Activated T-cell treated with anti-CD3 and anti-CD28 coated beads, Interleukin-2, amount 50 U/mL, for 24 hours (primary cell): ENCODE data around the gene RHBDD1.

Experiments used
- DNase-seq: peaks from one replicate; pipeline ENCODE4 v3.0.0-alpha.2; 2020
- H3K27ac Mint-ChIP-seq: 2 replicates; pipeline ENCODE4 v1.8.0; 2020; ENCODE audit warnings: mild to moderate bottlenecking, mixed read lengths
- H3K27me3 Mint-ChIP-seq: 2 replicates; pipeline ENCODE4 v1.8.0; 2020; ENCODE audit warnings: mixed read lengths
- H3K36me3 Mint-ChIP-seq: 2 replicates; pipeline ENCODE4 v1.8.0; 2020; ENCODE audit warnings: low read depth, mixed read lengths
- H3K4me1 Mint-ChIP-seq: 2 replicates; pipeline ENCODE4 v1.8.0; 2020; ENCODE audit warnings: low read depth, mixed read lengths
- H3K4me3 Mint-ChIP-seq: 2 replicates; pipeline ENCODE4 v1.8.0; 2020; ENCODE audit warnings: mild to moderate bottlenecking, moderate library complexity, mixed read lengths
- H3K9me3 Mint-ChIP-seq: 2 replicates; pipeline ENCODE4 v1.8.0; 2020; ENCODE audit warnings: mixed read lengths

The RHBDD1 gene

GRCh38 chr2:226847090-226847489 is 11.2 kb downstream of the RHBDD1 start:
- Mint-ChIP-seq H3K36me3 (peaks cover 62% of the 10 kb centered on the region), H3K4me1 (peaks cover 49% of the 10 kb centered on the region), H3K9me3 (no peaks in the 10 kb centered on the region), H3K27me3 (no peaks in the 10 kb centered on the region), H3K27ac (no peak overlapping the region), H3K4me3 (no peak overlapping the region)
- no peak for DNase-seq

DNA sequence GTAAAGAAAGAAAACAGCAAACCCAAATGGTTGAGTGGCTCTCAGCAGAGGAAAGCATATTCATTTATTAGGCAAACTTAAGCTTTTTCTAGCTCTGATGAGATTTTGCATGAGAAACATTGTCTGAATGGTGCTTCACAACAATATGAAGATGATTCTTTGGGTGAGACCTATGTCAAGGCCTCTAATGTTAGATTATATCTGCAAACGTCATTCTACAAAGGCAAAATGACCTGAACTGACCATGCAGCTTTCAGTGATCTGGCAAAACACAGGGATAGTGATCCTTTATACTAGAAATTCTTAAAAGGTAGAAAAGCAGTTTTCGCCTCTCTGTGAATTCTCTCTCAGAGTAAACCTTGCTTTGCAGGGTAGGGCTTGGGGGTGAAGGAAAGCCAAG is 11.7 kb downstream of the RHBDD1 start:
- no peak for DNase-seq
- Mint-ChIP-seq H3K36me3 (peaks cover 61% of the 10 kb centered on the region), H3K9me3 (no peaks in the 10 kb centered on the region), H3K4me1 (peaks cover 45% of the 10 kb centered on the region), H3K4me3 (no peak overlapping the region), H3K27me3 (no peaks in the 10 kb centered on the region), H3K27ac (no peak overlapping the region)

DNA sequence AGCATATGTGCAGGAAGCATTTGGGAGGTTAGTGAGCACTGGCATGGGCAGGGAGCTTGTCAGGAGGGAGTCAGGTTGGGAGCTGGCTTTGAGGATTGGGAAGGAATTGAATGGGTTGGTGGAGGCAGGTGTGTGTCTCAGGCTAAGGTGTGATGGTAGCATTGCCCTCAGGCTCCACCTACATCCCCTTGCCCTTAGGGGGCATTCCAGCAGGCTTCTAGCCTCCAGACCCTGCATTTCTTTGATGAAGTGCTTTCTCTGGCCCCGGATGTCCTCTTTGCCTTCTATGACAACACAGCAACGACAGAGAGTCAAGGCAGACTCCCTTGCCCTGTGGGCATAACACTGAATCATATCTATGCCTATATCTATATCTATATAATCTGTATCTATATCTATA is 13.5 kb downstream of the RHBDD1 start:
- H3K9me3 Mint-ChIP-seq: no peaks in the 10 kb centered on the region
- DNase-seq: no peak
- H3K36me3 Mint-ChIP-seq: peaks cover 49% of the 10 kb centered on the region
- H3K27me3 Mint-ChIP-seq: no peaks in the 10 kb centered on the region
- H3K4me1 Mint-ChIP-seq: peaks cover 31% of the 10 kb centered on the region
- no peak overlapping the region for H3K4me3 Mint-ChIP-seq
- no peak overlapping the region for H3K27ac Mint-ChIP-seq

DNA sequence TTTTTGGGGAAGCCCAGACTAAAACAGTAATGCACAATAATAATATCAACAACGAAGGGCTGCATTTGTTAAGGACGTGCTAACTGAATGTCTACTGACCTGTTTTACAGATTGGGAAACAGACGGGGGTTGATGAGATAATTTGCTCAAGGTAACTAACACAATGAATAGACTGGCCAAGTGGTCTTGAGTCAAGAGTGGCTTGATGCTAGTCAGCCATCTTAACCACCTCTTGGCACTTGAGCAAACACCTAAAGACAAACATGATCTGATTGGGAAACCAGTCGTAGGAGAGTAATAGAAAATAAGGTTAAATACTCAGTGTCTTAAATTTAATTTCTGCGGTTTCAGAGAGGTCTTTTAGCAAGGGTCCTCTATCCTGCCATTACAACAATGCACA is 14.2 kb downstream of the RHBDD1 start:
- no peaks in the 10 kb centered on the region for H3K27me3 Mint-ChIP-seq
- H3K27ac Mint-ChIP-seq: no peak overlapping the region
- H3K4me1 Mint-ChIP-seq: peaks cover 29% of the 10 kb centered on the region
- no peaks in the 10 kb centered on the region for H3K9me3 Mint-ChIP-seq
- H3K4me3 Mint-ChIP-seq: no peak overlapping the region
- DNase-seq: no peak
- peaks cover 50% of the 10 kb centered on the region for H3K36me3 Mint-ChIP-seq

- no peak for DNase-seq
- H3K4me1 Mint-ChIP-seq: peaks cover 30% of the 10 kb centered on the region
- no peak overlapping the region for H3K27ac Mint-ChIP-seq
- no peak overlapping the region for H3K4me3 Mint-ChIP-seq
- H3K27me3 Mint-ChIP-seq: no peaks in the 10 kb centered on the region
- peaks cover 27% of the 10 kb centered on the region for H3K36me3 Mint-ChIP-seq
- no peaks in the 10 kb centered on the region for H3K9me3 Mint-ChIP-seq
Observed at GRCh38 chr2:226855787-226856186, 19.9 kb downstream of the RHBDD1 start.

DNA sequence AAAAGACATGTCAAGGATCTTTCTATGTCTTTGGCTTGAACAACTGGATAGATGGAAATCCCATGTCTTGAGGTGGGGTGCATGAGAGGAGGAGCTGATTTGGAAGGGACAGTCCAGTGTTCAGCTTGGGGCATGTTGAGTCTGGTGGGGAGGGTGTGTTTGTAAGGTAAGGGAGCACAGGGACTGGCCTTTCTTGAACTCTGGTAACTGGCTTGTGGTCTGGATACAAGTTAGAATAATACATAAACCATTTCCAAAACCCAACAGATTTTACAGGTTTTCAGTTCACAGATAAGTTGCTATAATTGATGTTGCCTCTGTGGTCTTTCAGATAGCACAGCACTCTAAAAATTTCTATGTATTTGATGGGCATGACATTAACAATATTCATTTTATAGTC is 24.2 kb downstream of the RHBDD1 start:
- Mint-ChIP-seq H3K9me3 (no peaks in the 10 kb centered on the region), H3K4me1 (peaks cover 35% of the 10 kb centered on the region), H3K27ac (no peak overlapping the region), H3K36me3 (peaks cover 22% of the 10 kb centered on the region), H3K4me3 (no peak overlapping the region), H3K27me3 (no peaks in the 10 kb centered on the region)
- no peak for DNase-seq

DNA sequence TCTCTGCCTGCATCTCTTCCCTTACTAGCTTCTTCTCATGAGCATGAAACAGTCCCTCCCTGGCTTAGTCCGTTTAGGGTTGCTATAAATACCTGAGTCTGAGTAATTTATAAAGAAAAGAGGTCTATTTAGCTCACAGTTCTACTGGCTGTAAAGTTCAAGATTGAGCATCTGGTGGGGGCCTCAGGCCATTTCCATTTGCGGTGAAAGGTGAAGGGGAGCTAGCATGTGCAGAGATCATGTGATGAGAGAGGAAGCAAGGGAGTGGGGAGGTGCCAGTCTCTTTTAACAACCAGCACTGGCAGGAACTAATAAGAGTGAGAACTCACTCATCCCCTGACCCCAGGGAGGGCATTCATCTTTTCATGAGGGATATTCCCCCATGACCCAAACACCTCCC is 26.8 kb downstream of the RHBDD1 start:
- H3K36me3 Mint-ChIP-seq: peaks cover 44% of the 10 kb centered on the region
- peaks cover 33% of the 10 kb centered on the region for H3K4me1 Mint-ChIP-seq
- no peak for DNase-seq
- H3K9me3 Mint-ChIP-seq: no peaks in the 10 kb centered on the region
- no peak overlapping the region for H3K4me3 Mint-ChIP-seq
- H3K27me3 Mint-ChIP-seq: no peaks in the 10 kb centered on the region
- H3K27ac Mint-ChIP-seq: no peak overlapping the region

DNA sequence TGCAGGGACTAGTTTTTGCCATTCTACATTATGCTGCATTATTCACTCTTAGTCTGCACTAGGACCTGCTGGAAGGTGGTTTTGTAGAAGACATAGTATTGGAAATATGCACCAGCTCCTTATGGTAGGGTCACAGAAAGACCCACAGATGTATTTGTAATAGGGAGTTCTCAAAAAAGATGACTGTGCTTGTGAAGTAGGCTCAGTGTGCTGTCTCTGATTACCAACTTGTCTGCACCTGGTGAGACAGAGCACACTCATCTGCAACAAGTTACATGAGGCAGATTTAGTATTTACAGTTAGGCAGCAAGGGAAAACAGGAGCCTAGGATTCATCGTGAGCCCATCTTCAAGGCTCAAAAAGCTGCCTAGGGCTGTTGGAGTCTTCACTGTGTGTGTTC is 29.4 kb downstream of the RHBDD1 start:
- no peak overlapping the region for H3K27ac Mint-ChIP-seq
- H3K4me3 Mint-ChIP-seq: no peak overlapping the region
- peaks cover 38% of the 10 kb centered on the region for H3K4me1 Mint-ChIP-seq
- peaks cover 67% of the 10 kb centered on the region for H3K36me3 Mint-ChIP-seq
- H3K27me3 Mint-ChIP-seq: no peaks in the 10 kb centered on the region
- no peaks in the 10 kb centered on the region for H3K9me3 Mint-ChIP-seq
- no peak for DNase-seq

DNA sequence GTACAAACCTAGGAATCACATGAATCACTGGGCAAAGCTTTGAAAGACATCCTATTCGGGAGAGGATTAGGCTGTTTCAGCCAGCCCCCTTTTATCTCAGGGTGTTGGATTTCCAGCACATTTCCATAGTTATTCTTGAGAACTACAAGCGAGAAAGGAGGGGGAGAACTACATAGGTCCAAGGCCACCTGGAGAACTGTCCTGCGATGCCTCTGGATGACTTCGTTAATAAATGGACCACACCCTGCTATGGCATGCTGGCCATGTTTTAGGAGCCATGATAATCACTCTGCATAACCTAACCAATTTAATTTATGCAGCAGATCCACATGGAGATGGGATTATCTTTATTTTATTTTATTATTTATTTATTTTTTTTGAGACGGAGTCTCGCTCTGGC is 29.9 kb downstream of the RHBDD1 start:
- H3K27me3 Mint-ChIP-seq: no peaks in the 10 kb centered on the region
- peaks cover 71% of the 10 kb centered on the region for H3K36me3 Mint-ChIP-seq
- DNase-seq: no peak
- H3K27ac Mint-ChIP-seq: no peak overlapping the region
- H3K4me3 Mint-ChIP-seq: no peak overlapping the region
- H3K4me1 Mint-ChIP-seq: peaks cover 34% of the 10 kb centered on the region
- H3K9me3 Mint-ChIP-seq: no peaks in the 10 kb centered on the region

DNA sequence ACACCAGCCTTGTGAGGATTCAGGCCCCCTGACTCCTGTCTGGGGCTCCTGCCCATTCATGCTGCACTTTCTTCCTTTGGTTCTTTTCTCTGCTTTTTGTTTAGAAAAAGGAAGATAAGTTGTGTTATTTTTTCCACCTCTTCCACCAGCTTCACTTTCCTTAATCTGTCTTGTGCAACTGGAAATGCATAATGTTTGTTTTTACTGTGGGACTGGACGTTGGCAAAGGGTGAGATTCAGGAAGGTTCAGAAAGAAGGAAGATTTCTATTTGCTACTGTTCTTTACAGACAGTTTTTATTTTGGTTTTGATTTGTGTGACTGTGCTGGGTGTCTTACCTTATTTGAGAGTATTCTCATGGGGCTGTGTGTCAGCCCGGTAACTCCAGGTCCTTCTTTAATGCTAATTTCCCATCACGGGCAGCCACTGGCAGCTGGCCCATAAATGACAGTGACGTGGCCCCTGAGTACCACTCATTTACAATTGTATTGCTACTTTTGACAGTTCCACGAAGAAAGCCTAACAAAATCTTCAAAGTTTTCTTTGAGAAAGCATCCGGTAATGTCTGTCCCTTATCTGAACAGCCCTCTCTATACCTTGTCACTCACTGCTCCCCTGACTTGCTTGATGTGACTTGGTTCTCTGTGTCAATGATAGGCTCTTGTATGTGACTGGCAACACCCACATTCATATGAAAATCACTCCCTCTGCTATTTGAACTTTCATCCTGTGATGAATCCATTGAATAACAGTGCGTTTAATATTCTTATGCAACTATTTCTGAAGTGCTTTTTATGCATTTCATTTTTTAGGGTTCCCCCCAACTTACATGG is 32.7 kb downstream of the RHBDD1 start:
- H3K27ac Mint-ChIP-seq: no peak overlapping the region
- no peak for DNase-seq
- H3K4me3 Mint-ChIP-seq: no peak overlapping the region
- peaks cover 35% of the 10 kb centered on the region for H3K4me1 Mint-ChIP-seq
- peaks cover 85% of the 10 kb centered on the region for H3K36me3 Mint-ChIP-seq
- no peaks in the 10 kb centered on the region for H3K27me3 Mint-ChIP-seq
- H3K9me3 Mint-ChIP-seq: peaks cover 3% of the 10 kb centered on the region

DNA sequence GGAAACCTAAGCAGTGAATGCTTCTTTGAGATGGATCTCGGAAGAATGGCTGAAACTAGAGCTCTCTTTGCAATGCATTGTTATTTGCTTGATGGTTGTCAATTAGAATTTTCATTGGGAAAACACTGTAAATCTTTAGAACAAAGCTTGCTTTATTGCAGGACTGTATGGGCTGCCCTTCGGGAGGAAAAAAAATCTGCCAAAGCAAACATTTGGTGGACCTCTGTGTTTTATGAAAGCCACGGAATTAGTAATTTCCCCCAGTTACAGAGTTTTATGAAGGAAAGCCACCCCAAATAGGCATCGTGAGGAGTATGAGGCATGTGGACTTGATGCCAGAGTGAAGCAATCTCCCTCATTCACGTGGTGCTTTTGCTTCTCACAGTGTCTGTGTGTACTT is 33.5 kb downstream of the RHBDD1 start:
- H3K4me3 Mint-ChIP-seq: no peak overlapping the region
- no peaks in the 10 kb centered on the region for H3K27me3 Mint-ChIP-seq
- H3K27ac Mint-ChIP-seq: no peak overlapping the region
- DNase-seq: no peak
- H3K36me3 Mint-ChIP-seq: peaks cover 87% of the 10 kb centered on the region
- H3K4me1 Mint-ChIP-seq: peaks cover 43% of the 10 kb centered on the region
- H3K9me3 Mint-ChIP-seq: peaks cover 7% of the 10 kb centered on the region

- peaks cover 43% of the 10 kb centered on the region for H3K4me1 Mint-ChIP-seq
- peak; percentile 35 for DNase-seq
- peaks cover 81% of the 10 kb centered on the region for H3K36me3 Mint-ChIP-seq
- H3K27ac Mint-ChIP-seq: peak overlapping the region; percentile 95
- peak overlapping the region; percentile 23 for H3K4me3 Mint-ChIP-seq
- peaks cover 13% of the 10 kb centered on the region for H3K9me3 Mint-ChIP-seq
- no peaks in the 10 kb centered on the region for H3K27me3 Mint-ChIP-seq
Observed at GRCh38 chr2:226873051-226873620, 37.3 kb downstream of the RHBDD1 start.

DNA sequence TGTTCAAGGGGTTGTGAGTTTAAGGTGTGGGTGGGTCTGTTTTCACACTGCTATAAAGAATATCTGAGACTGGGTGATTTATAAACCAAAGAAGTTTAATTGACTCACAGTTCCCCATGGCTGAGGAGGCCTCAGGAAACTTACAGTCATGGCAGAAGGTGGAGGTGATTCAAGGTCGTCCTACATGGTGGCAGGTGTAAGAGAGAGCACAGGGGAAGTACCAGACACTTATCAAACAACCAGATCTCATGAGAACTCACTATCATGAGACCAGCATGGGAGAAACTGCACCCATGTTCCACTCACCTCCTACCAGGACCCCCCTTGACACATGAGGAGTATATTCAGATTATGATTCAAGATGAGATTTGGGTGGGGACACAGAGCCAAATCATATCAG is 38.0 kb downstream of the RHBDD1 start:
- Mint-ChIP-seq H3K4me1 (peaks cover 36% of the 10 kb centered on the region), H3K36me3 (peaks cover 80% of the 10 kb centered on the region), H3K27ac (peak overlapping the region; percentile 95), H3K4me3 (peak overlapping the region; percentile 23), H3K27me3 (no peaks in the 10 kb centered on the region), H3K9me3 (peaks cover 13% of the 10 kb centered on the region)
- DNase-seq: peak; percentile 34

- Mint-ChIP-seq H3K27ac (peak overlapping the region; percentile 95), H3K4me3 (no peak overlapping the region), H3K27me3 (no peaks in the 10 kb centered on the region), H3K4me1 (peaks cover 36% of the 10 kb centered on the region), H3K36me3 (peaks cover 78% of the 10 kb centered on the region), H3K9me3 (peaks cover 13% of the 10 kb centered on the region)
- DNase-seq: no peak
Observed at GRCh38 chr2:226874749-226875148, 38.9 kb downstream of the RHBDD1 start.

- Mint-ChIP-seq H3K4me3 (no peak overlapping the region), H3K36me3 (peaks cover 78% of the 10 kb centered on the region), H3K27me3 (no peaks in the 10 kb centered on the region), H3K9me3 (peaks cover 13% of the 10 kb centered on the region), H3K4me1 (peaks cover 42% of the 10 kb centered on the region), H3K27ac (no peak overlapping the region)
- DNase-seq: no peak
Observed at GRCh38 chr2:226875438-226876225, 39.8 kb downstream of the RHBDD1 start.
